ENCODE results near the gene IMMP2L. TPM values are rescaled to one million over a fixed set of nuclear protein-coding genes. Genes with fewer than 3 reads are reported as not detected.

The IMMP2L gene
- total and polyA plus RNA-seq, 4 donors: 9.2 to 34.7 (median 11.1) TPM

DNA sequence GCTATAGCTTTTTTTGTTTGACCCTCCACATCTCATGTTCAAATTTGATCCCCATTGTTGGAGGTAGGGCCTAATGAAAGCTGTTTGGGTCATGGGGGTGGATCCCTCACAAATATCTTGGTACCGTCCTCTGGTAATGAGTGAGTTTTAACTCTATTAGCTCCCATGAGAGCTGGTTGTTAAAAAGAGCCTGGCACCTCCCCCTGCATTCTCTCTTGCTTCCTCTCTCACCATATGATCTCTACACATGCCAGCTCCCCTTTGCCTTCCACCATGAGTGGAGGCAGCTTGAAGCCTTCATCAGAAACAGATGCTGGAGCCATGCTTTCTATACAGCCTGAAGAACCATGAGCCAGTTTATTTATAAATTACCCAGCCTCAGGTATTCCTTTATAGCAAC lies 43.0 kb upstream of the IMMP2L start:
- DNase-seq (no peak), ATAC-seq (ENCODE audit: insufficient read depth, low FRiP score) (no peak)
- H3K36me3 ChIP-seq (ENCODE audit: control insufficient read depth in 4 of 4, insufficient read depth in 4 of 4, low read length in 4 of 4): no peaks in the 10 kb centered on the region
- H3K27me3 ChIP-seq (ENCODE audit: control insufficient read depth in 3 of 3, insufficient read depth in 3 of 3, low read length in 2 of 3): no peaks in the 10 kb centered on the region
- 65 to 77% methylated on average over 1 of the region's 1 CpG for WGBS, 2 donors
- H3K9me3 ChIP-seq (ENCODE audit: control insufficient read depth in 4 of 4, insufficient read depth in 3 of 4, low read length in 3 of 4): peaks cover 0 to 8% (median 0%) of the 10 kb centered on the region in 4 donors
- TF ChIP-seq, protein P1, sequence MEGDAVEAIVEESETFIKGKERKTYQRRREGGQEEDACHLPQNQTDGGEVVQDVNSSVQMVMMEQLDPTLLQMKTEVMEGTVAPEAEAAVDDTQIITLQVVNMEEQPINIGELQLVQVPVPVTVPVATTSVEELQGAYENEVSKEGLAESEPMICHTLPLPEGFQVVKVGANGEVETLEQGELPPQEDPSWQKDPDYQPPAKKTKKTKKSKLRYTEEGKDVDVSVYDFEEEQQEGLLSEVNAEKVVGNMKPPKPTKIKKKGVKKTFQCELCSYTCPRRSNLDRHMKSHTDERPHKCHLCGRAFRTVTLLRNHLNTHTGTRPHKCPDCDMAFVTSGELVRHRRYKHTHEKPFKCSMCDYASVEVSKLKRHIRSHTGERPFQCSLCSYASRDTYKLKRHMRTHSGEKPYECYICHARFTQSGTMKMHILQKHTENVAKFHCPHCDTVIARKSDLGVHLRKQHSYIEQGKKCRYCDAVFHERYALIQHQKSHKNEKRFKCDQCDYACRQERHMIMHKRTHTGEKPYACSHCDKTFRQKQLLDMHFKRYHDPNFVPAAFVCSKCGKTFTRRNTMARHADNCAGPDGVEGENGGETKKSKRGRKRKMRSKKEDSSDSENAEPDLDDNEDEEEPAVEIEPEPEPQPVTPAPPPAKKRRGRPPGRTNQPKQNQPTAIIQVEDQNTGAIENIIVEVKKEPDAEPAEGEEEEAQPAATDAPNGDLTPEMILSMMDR (IDR thresholded peaks at IDR 0.05; ENCODE audit: control extremely low read depth, extremely low read depth): no peak
- no peak overlapping the region for H3K4me3 ChIP-seq
- H3K9ac ChIP-seq (ENCODE audit: insufficient read depth in 1 of 2, low read length in 2 of 2): no peak overlapping the region
- H3K4me1 ChIP-seq (ENCODE audit: control insufficient read depth in 5 of 5, insufficient read depth in 5 of 5, low read length in 5 of 5): no peaks in the 10 kb centered on the region
- H3K27ac ChIP-seq (ENCODE audit: low read depth in 1 of 2, low read length in 1 of 2): no peak overlapping the region

DNA sequence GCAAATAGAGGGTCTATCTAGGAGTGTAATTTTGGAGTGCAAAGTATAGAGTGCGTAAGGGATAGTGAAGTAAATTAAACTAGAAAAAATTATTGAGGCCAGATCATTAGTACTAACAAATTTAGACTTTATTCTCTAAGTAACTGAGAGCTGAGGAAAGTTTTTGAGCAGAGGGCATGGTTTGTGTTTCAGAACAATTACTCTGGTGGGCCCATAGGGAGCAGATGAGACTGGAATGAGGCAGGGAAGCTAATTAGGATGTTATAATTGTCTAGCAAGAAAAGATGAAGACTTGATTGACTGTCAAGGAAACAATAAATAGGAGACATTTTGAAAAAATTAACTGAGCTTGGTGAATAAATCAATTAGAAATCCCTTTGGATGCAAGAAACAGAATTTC lies 37.8 kb upstream of the IMMP2L start:
- DNase-seq (no peak), ATAC-seq (ENCODE audit: insufficient read depth, low FRiP score) (no peak)
- Histone ChIP-seq H3K36me3 (ENCODE audit: control insufficient read depth in 4 of 4, insufficient read depth in 4 of 4, low read length in 4 of 4) (no peaks in the 10 kb centered on the region), H3K9me3 (ENCODE audit: control insufficient read depth in 4 of 4, insufficient read depth in 3 of 4, low read length in 3 of 4) (peaks cover 0 to 2% (median 0%) of the 10 kb centered on the region in 4 donors), H3K4me1 (ENCODE audit: control insufficient read depth in 5 of 5, insufficient read depth in 5 of 5, low read length in 5 of 5) (no peaks in the 10 kb centered on the region), H3K27ac (ENCODE audit: low read depth in 1 of 2, low read length in 1 of 2) (no peak overlapping the region), H3K27me3 (ENCODE audit: control insufficient read depth in 3 of 3, insufficient read depth in 3 of 3, low read length in 2 of 3) (no peaks in the 10 kb centered on the region), H3K9ac (ENCODE audit: insufficient read depth in 1 of 2, low read length in 2 of 2) (no peak overlapping the region), H3K4me3 (no peak overlapping the region)
- TF ChIP-seq, protein P1 (IDR thresholded peaks at IDR 0.05; ENCODE audit: control extremely low read depth, extremely low read depth): no peak
- WGBS, 2 donors: 94 to 95% methylated on average over 1 of the region's 1 CpG

DNA sequence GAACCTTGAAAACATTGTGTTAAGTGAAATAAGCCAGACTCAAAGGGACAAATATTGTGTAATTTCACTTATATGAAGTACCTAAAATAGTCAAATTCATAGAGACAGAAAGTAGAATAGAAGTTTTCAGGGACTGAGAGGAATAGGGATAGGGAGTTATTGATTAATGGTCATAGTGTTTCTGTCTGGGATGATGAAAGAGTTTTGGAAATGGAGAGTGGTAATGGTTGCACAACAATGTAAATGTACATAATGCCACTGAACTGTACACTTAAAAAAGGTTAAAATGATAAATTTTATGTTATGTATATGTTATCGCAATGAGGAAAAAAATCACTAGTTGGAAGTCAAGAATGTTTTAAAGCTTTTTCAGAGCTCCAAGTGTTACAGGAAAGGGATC lies 33.5 kb upstream of the IMMP2L start:
- WGBS, 2 donors: 91 to 92% methylated on average over 1 of the region's 1 CpG
- DNase-seq (no peak), ATAC-seq (ENCODE audit: insufficient read depth, low FRiP score) (no peak)
- H3K9me3 ChIP-seq (ENCODE audit: control insufficient read depth in 4 of 4, insufficient read depth in 3 of 4, low read length in 3 of 4): peaks cover 0 to 2% (median 0%) of the 10 kb centered on the region in 4 donors
- no peak overlapping the region for H3K4me3 ChIP-seq
- no peak overlapping the region for H3K9ac ChIP-seq (ENCODE audit: insufficient read depth in 1 of 2, low read length in 2 of 2)
- TF ChIP-seq, protein P1 (IDR thresholded peaks at IDR 0.05; ENCODE audit: control extremely low read depth, extremely low read depth): no peak
- H3K27me3 ChIP-seq (ENCODE audit: control insufficient read depth in 3 of 3, insufficient read depth in 3 of 3, low read length in 2 of 3): no peaks in the 10 kb centered on the region
- H3K27ac ChIP-seq (ENCODE audit: low read depth in 1 of 2, low read length in 1 of 2): no peak overlapping the region
- no peaks in the 10 kb centered on the region for H3K4me1 ChIP-seq (ENCODE audit: control insufficient read depth in 5 of 5, insufficient read depth in 5 of 5, low read length in 5 of 5)
- H3K36me3 ChIP-seq (ENCODE audit: control insufficient read depth in 4 of 4, insufficient read depth in 4 of 4, low read length in 4 of 4): no peaks in the 10 kb centered on the region

DNA sequence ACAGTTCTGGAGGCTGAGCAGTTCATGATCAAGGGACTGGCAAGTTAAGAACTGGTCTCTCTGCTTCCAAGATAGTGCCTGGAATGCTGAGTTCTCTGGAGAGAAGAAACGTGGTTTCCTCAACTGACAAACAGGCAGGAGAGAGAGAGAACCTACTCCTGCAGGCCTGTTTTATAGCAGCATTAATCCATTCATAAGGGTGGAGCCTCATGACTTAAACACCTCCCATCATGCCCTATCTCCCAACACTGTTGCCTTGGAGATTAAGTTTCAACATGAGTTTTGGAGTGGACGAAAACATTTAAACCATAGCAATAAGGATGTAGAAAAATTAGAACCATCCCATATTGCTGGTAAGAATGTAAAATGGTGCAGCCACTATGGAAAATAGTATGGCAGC lies 32.3 kb upstream of the IMMP2L start:
- Histone ChIP-seq H3K9me3 (ENCODE audit: control insufficient read depth in 4 of 4, insufficient read depth in 3 of 4, low read length in 3 of 4) (no peaks in the 10 kb centered on the region), H3K4me1 (ENCODE audit: control insufficient read depth in 5 of 5, insufficient read depth in 5 of 5, low read length in 5 of 5) (no peaks in the 10 kb centered on the region), H3K36me3 (ENCODE audit: control insufficient read depth in 4 of 4, insufficient read depth in 4 of 4, low read length in 4 of 4) (no peaks in the 10 kb centered on the region), H3K9ac (ENCODE audit: insufficient read depth in 1 of 2, low read length in 2 of 2) (no peak overlapping the region), H3K27me3 (ENCODE audit: control insufficient read depth in 3 of 3, insufficient read depth in 3 of 3, low read length in 2 of 3) (no peaks in the 10 kb centered on the region), H3K4me3 (no peak overlapping the region), H3K27ac (ENCODE audit: low read depth in 1 of 2, low read length in 1 of 2) (no peak overlapping the region)
- ATAC-seq (ENCODE audit: insufficient read depth, low FRiP score) (no peak), DNase-seq (no peak)
- 45 to 69% methylated on average over 2 of the region's 2 CpGs for WGBS, 2 donors
- TF ChIP-seq, protein P1 (IDR thresholded peaks at IDR 0.05; ENCODE audit: control extremely low read depth, extremely low read depth): no peak

All from lung (tissue), 12 donors.